ENCODE measurements around the gene SAG. TPM values are rescaled to one million over a fixed set of nuclear protein-coding genes. Genes with fewer than 3 reads are reported as not detected.

The SAG gene
- total RNA-seq, 2 experiments from 2014 or later = not detected

GRCh38 chr2:233290051-233290845 is 17.4 kb upstream of the SAG start:
- Mint-ChIP-seq H3K27me3 (no peaks in the 10 kb centered on the region), H3K4me3 (no peak overlapping the region), H3K36me3 (ENCODE audit: low read depth) (peaks cover 76% of the 10 kb centered on the region), H3K27ac (no peak overlapping the region), H3K4me1 (peaks cover 1% of the 10 kb centered on the region), H3K9me3 (no peaks in the 10 kb centered on the region)
- POLR2A ChIA-PET = no interaction called here
- CTCF ChIA-PET = interaction anchor here (1.5 kb wide), 1 partner anchor 14 kb away, joined by 3 read pairs; no protein-coding TSS in a partner anchor
- DNase-seq = no peak

GRCh38 chr2:233295891-233296290 is 11.7 kb upstream of the SAG start:
- Mint-ChIP-seq H3K4me3 (no peak overlapping the region), H3K27ac (no peak overlapping the region), H3K36me3 (ENCODE audit: low read depth) (peaks cover 47% of the 10 kb centered on the region), H3K9me3 (no peaks in the 10 kb centered on the region), H3K27me3 (no peaks in the 10 kb centered on the region), H3K4me1 (no peaks in the 10 kb centered on the region)
- ChIA-PET CTCF (interaction anchor here (0.8 to 1.2 kb wide), 4 partner anchors 13 to 36 kb away, joined by 3 to 4 read pairs (median 3); no protein-coding TSS in a partner anchor), POLR2A (no interaction called here)
- DNase-seq = no peak

- Mint-ChIP-seq H3K4me1 (no peaks in the 10 kb centered on the region), H3K27ac (no peak overlapping the region), H3K9me3 (no peaks in the 10 kb centered on the region), H3K4me3 (no peak overlapping the region), H3K36me3 (ENCODE audit: low read depth) (peaks cover 36% of the 10 kb centered on the region), H3K27me3 (no peaks in the 10 kb centered on the region)
- no peak for DNase-seq
- ChIA-PET CTCF (interaction anchor here (1.2 kb wide), 1 partner anchor 35 kb away, joined by 4 read pairs; no protein-coding TSS in a partner anchor), POLR2A (no interaction called here)
Measured at GRCh38 chr2:233297076-233297475, 10.5 kb upstream of the SAG start.

- Mint-ChIP-seq H3K36me3 (ENCODE audit: low read depth) (peaks cover 10% of the 10 kb centered on the region), H3K4me1 (no peaks in the 10 kb centered on the region), H3K27me3 (no peaks in the 10 kb centered on the region), H3K9me3 (no peaks in the 10 kb centered on the region), H3K27ac (no peak overlapping the region), H3K4me3 (no peak overlapping the region)
- CTCF ChIA-PET = no interaction called here
- no peak for DNase-seq
- POLR2A ChIA-PET = no interaction called here
Measured at GRCh38 chr2:233300401-233300800, 7.2 kb upstream of the SAG start.

GRCh38 chr2:233301248-233301647 is 6.4 kb upstream of the SAG start:
- no peaks in the 10 kb centered on the region for H3K27me3 Mint-ChIP-seq
- H3K4me1 Mint-ChIP-seq = no peaks in the 10 kb centered on the region
- no peak overlapping the region for H3K4me3 Mint-ChIP-seq
- H3K9me3 Mint-ChIP-seq = no peaks in the 10 kb centered on the region
- H3K36me3 Mint-ChIP-seq (ENCODE audit: low read depth) = peaks cover 4% of the 10 kb centered on the region
- CTCF ChIA-PET = no interaction called here
- no peak for DNase-seq
- POLR2A ChIA-PET = no interaction called here
- H3K27ac Mint-ChIP-seq = no peak overlapping the region

GRCh38 chr2:233301811-233302210 is 5.8 kb upstream of the SAG start:
- H3K36me3 Mint-ChIP-seq (ENCODE audit: low read depth) = peaks cover 3% of the 10 kb centered on the region
- ChIA-PET POLR2A (no interaction called here), CTCF (no interaction called here)
- H3K4me3 Mint-ChIP-seq = no peak overlapping the region
- no peak for DNase-seq
- no peaks in the 10 kb centered on the region for H3K4me1 Mint-ChIP-seq
- H3K27ac Mint-ChIP-seq = no peak overlapping the region
- H3K9me3 Mint-ChIP-seq = no peaks in the 10 kb centered on the region
- H3K27me3 Mint-ChIP-seq = no peaks in the 10 kb centered on the region

GRCh38 chr2:233303252-233303651 is 4.4 kb upstream of the SAG start:
- Mint-ChIP-seq H3K4me3 (no peak overlapping the region), H3K4me1 (no peaks in the 10 kb centered on the region), H3K27me3 (no peaks in the 10 kb centered on the region), H3K9me3 (no peaks in the 10 kb centered on the region), H3K27ac (no peak overlapping the region), H3K36me3 (ENCODE audit: low read depth) (peaks cover 3% of the 10 kb centered on the region)
- POLR2A ChIA-PET = no interaction called here
- no peak for DNase-seq
- CTCF ChIA-PET = interaction anchor here (0.6 to 0.7 kb wide), 4 partner anchors 124 to 765 kb away, joined by 3 to 4 read pairs (median 4); no protein-coding TSS in a partner anchor

GRCh38 chr2:233311241-233311926 is 3.8 kb downstream of the SAG start:
- Mint-ChIP-seq H3K27ac (no peak overlapping the region), H3K36me3 (ENCODE audit: low read depth) (no peaks in the 10 kb centered on the region), H3K4me3 (no peak overlapping the region), H3K9me3 (no peaks in the 10 kb centered on the region), H3K27me3 (peaks cover 3% of the 10 kb centered on the region), H3K4me1 (peaks cover 4% of the 10 kb centered on the region)
- DNase-seq = no peak
- ChIA-PET CTCF (no interaction called here), POLR2A (no interaction called here)

- Mint-ChIP-seq H3K27me3 (peaks cover 3% of the 10 kb centered on the region), H3K4me1 (peaks cover 4% of the 10 kb centered on the region), H3K4me3 (no peak overlapping the region), H3K27ac (no peak overlapping the region), H3K9me3 (no peaks in the 10 kb centered on the region), H3K36me3 (ENCODE audit: low read depth) (no peaks in the 10 kb centered on the region)
- POLR2A ChIA-PET = no interaction called here
- CTCF ChIA-PET = interaction anchor here (0.6 kb wide), 1 partner anchor 132 kb away, joined by 3 read pairs; no protein-coding TSS in a partner anchor
- no peak for DNase-seq
Measured at GRCh38 chr2:233312874-233313273, 5.3 kb downstream of the SAG start.

GRCh38 chr2:233314180-233314925 is 6.7 kb downstream of the SAG start:
- Mint-ChIP-seq H3K27ac (no peak overlapping the region), H3K4me3 (no peak overlapping the region), H3K36me3 (ENCODE audit: low read depth) (no peaks in the 10 kb centered on the region), H3K9me3 (no peaks in the 10 kb centered on the region), H3K4me1 (peaks cover 4% of the 10 kb centered on the region), H3K27me3 (peaks cover 9% of the 10 kb centered on the region)
- POLR2A ChIA-PET = no interaction called here
- DNase-seq = no peak
- CTCF ChIA-PET = interaction anchor here (1.4 kb wide), 1 partner anchor 14 kb away, joined by 5 read pairs; no protein-coding TSS in a partner anchor

GRCh38 chr2:233317196-233317943 is 9.8 kb downstream of the SAG start:
- ChIA-PET CTCF (interaction anchor here (0.6 to 1.6 kb wide), 3 partner anchors 13 to 1816 kb away, joined by 3 to 4 read pairs (median 3); no protein-coding TSS in a partner anchor), POLR2A (no interaction called here)
- DNase-seq = no peak
- no peak overlapping the region for H3K4me3 Mint-ChIP-seq
- H3K27me3 Mint-ChIP-seq = peaks cover 9% of the 10 kb centered on the region
- no peak overlapping the region for H3K27ac Mint-ChIP-seq
- no peaks in the 10 kb centered on the region for H3K9me3 Mint-ChIP-seq
- H3K4me1 Mint-ChIP-seq = peaks cover 5% of the 10 kb centered on the region
- H3K36me3 Mint-ChIP-seq (ENCODE audit: low read depth) = no peaks in the 10 kb centered on the region

- Mint-ChIP-seq H3K27ac (no peak overlapping the region), H3K9me3 (no peaks in the 10 kb centered on the region), H3K4me3 (no peak overlapping the region), H3K4me1 (peaks cover 17% of the 10 kb centered on the region), H3K27me3 (peaks cover 9% of the 10 kb centered on the region), H3K36me3 (ENCODE audit: low read depth) (no peaks in the 10 kb centered on the region)
- ChIA-PET CTCF (interaction anchor here (0.8 kb wide), 1 partner anchor 9 kb away, joined by 3 read pairs; no protein-coding TSS in a partner anchor), POLR2A (no interaction called here)
- no peak for DNase-seq
Measured at GRCh38 chr2:233319256-233319655, 11.6 kb downstream of the SAG start.
